ENCODE results near the gene RPH3AL.

Gene RPH3AL

GRCh38 chr17:194828-195602 lies 157.6 kb downstream of the RPH3AL start:
- no peak for FAIRE-seq

DNA sequence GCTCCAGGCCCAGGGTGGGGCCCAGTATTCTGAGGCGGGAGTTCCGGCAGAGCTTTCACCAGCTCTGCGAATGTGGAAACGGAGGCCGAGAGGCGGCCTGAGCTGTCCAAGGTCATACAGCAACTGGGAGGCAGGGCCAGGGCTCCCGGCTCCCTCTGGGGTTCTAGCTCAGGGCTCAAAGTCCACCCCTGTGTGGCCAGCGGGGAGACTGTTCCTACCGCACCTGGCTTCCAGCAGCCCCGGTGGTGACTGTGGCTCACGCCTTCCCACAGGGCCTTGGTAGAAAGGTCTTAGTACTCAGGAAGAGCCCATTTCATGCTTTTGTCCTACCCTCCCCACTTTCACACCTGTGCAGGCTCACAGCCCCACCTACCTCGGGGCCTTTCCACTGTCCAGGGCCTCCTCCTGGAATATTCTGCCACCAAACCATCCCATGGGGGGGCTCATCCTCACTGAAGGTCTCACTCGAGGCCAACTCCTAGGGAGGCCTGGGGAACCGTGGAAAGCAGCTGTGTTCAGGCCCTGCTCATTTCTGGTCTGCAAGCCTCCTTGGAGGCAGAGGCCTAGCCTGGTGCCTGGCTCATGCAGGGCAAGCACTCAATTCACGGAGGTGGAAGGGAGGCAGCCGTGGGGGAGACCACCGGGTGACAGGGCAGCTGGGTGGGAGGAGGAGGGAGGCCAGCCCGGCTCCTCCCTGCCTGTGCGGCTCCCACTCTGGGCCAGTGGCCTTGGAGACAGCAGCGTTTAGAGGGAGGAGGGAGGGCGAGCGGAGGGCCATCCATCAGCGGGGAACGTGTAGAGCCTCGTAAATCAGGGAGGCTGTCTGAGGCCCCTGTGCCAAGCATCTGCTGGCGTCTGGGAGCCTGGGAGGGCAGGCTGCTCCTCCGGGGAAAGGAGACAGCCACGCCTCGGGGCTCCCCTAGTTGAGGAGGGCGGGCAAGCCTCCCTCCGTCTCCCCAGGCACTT lies 158.5 kb downstream of the RPH3AL start:
- no peak for FAIRE-seq

- no peak for FAIRE-seq
These were observed 159.2 kb downstream of the RPH3AL start for GRCh38 chr17:193426-193810.

GRCh38 chr17:192666-193425 lies 159.8 kb downstream of the RPH3AL start:
- no peak for FAIRE-seq

DNA sequence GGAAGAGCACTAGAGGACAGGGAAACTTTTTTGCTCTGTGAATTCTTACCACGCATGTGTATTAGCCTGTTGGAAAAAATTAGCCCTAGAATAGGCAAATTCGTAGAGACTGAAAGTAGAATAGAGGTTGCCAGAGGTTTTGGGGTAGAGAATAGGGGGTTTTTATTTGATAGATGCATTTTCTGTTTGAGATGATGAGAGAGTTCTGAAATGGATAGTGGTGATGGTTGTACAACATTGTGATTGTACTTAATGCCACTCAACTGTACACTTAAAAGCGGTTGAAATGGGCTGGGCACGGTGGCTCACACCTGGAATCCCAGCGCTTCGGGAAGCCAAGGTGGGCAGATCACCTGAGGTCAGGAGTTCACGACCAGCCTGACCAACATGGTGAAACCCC lies 163.2 kb downstream of the RPH3AL start:
- FAIRE-seq = no peak

GRCh38 chr17:187130-187529 lies 165.5 kb downstream of the RPH3AL start:
- FAIRE-seq = no peak

DNA sequence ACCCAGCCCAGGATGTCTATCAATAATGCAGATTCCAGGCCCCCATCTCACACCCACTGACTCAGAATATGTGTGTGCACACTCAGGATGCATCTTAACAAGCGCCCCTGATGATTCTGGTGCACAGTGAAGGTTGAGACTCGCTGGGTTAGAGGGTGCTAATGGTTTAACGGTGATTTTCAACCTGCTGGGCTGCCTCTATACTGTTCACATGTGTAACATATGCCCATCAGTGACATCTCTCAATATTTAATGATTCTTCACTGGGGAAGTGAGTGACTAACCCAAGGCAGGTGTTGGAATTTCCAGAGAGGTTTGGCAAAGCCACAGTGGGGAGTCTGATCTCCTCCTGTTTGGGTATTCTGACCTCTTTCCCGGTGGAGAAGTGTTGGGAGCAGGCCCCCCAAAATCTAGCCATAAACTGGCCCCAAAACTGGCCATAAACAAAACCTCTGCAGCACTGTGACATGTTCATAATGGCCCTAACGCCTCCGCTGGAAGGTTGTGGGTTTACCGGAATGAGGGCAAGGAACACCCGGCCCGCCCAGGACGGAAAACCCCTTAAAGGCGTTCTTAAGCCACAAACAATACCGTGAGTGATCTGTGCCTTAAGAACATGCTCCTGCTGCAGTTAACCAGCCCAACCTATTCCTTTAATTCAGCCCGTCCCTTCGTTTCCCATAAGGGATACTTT lies 167.0 kb downstream of the RPH3AL start:
- no peak for FAIRE-seq

DNA sequence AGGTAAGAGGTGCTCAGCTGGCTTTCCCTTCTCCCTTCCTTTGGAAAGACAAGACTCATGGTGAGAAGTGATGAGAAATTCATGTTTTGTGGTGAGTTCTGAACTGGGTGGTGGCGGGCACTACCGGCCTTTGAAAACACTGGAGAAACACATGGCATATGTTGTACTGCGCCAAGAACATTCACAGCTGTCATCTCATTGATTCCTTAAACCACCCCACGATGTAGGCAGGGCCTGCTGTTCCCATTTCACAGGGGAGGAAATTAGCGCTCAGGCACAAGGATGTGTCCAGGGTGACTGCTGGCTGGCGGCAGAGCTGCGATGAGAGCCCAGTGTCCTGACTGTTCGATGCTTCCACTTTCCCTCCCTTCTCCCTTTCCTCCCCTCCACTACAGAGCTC lies 169.6 kb downstream of the RPH3AL start:
- no peak for FAIRE-seq

DNA sequence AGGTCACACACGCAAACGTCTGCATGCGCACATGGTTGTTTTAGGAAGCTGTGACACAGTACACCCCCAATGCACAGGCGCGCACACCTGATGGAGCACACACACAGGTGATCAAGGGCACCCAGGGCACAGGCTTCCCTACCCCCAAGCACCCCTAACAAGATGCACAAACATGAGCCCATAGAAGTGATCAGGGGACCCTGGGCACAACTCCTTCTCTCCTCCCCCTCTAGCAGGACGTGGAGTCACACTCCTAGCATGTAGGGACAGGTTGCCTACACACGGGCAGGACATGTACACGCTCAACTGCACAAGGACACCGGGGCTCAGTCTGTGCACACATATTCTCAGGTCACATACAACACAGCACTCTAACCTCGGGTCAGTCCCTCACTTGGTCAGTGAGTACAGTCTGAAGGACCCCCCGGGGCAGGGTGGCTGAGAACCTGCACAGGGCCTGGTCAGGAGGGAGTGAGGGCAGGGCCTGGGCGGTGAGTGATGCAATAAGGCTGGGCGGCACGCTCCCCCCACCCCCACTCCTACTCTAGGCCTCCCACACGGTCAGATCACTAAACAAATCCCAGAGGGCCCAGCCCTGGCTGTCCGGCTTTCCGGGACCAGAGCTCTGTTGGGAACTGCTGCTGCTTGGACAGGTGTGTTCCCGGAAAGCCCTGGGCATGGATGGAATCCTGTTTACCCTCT lies 170.4 kb downstream of the RPH3AL start:
- no peak for FAIRE-seq

DNA sequence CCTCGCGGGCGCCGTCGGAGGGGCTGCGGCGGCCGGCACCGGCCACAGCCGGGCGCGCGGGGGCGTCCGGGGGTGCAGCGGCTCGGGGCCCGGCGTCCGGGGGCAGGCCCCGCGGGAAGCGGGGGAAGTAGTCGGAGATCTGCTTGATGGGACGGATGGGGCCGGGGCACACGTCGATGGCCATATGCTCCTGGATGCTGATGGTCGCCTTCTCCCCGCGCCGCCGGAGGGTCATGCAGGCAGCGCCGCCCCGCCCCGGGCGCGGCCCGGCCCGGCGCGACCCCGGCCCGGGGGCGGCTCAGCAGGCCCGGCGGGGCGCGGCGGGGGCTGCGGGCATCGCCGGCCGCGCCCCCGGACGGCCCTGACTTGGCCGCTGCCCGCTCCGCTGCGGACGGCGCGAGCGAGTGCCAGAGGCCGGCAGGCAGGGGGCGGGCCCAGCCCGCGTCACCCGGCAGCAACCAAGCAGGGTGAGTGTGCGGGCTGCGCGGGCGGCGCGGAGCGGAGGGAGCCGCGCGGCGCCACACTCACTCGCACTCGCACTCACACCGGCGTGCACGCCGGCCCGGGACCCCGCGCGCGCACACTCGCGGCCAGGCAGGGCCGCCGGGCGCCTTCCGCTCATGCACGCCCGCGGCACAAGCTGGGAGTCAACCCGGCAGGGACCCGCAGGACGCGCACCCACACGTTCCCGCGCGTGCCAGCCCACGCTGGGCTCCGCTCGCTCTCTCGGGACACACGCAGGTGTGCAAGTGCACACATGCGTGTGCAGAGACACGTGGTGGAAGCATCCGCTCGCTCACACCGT lies 171.2 kb downstream of the RPH3AL start, which contains the start of gene DOC2B:
Gene DOC2B, minus strand, starts transcription at position 406 of the 805 bp plus-strand sequence. Its CDS starts 171 bp downstream, at position 235.
- no peak for FAIRE-seq

- no peak for FAIRE-seq
These were observed 172.0 kb downstream of the RPH3AL start for GRCh38 chr17:180381-181244.

- no peak for FAIRE-seq
These were observed 172.7 kb downstream of the RPH3AL start for GRCh38 chr17:179781-180380.

- FAIRE-seq = no peak
These were observed 173.6 kb downstream of the RPH3AL start for GRCh38 chr17:179066-179432.

DNA sequence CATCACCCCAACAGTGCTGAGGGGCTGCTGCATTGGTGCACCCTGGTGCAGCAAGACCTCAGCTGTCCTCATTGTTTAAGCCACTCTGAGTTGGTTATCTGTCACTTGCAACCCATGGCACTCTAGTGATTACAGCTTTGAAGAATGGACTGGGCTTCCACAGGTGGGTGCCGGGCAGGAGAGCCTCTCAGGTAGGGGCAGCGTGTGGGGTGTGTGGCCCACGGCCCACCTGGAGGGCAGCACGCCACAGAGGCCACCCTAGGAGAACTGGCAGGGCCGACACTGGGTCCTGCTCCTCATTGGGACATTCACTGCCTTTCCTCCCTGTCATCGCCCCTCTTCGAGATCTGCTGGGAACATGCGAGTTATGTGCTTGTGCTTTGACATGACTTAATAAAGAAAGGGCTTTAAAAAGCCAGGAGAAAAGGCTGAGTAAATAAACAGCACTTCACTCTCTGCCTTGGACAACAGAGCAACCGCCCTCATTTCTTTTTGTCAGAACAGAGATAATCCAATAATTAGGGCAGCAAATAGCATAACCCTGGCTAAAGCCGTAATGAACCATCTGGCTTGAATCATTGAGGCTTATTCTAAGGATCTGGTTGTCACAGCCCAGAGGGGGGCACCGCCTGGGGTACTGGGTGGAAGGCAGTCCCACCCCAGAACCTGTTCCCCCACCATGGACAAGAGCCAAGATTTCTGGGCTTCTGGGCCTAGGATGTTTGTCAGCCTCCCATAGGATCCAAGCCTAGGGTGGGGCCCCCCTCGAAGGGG lies 174.1 kb downstream of the RPH3AL start:
- FAIRE-seq = no peak

- FAIRE-seq = no peak
These were observed 174.8 kb downstream of the RPH3AL start for GRCh38 chr17:177762-178161.

- FAIRE-seq = no peak
These were observed 175.5 kb downstream of the RPH3AL start for GRCh38 chr17:177155-177554.

DNA sequence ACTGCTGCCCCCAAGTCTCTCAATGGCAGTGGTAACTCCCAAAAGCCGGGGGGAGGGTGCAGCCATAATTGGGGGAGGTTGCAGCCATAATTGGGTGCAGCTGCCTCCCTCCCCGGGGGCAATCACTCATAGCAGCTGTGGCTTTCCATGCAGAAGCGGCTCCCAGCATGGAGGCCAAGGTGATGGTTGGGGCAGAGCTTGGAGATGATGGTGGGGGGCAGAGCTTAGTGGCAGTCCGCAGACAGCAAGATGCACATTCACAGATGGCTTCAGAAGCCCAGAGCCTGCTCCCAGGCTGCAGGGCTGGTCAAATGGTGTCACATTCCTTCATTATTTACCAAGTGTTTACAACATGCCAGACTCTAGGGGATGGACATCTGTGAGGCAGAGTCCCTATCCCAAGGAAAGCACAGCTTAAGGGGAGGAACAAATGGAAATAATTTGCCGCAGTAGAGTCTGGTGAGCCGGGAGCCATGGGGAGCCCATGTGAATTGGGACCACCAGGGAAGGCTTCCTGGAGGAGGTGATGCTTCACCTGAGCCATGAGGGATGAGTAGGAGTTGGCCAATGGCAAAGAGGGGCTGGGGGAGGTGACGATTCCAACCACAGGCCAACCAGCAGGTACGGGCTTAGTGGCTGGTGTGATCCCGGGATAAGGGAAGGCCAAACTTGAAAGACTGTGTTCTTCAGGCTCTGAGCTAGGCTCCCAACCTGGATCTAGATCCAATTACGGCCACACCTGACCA lies 179.3 kb downstream of the RPH3AL start:
- FAIRE-seq = no peak

DNA sequence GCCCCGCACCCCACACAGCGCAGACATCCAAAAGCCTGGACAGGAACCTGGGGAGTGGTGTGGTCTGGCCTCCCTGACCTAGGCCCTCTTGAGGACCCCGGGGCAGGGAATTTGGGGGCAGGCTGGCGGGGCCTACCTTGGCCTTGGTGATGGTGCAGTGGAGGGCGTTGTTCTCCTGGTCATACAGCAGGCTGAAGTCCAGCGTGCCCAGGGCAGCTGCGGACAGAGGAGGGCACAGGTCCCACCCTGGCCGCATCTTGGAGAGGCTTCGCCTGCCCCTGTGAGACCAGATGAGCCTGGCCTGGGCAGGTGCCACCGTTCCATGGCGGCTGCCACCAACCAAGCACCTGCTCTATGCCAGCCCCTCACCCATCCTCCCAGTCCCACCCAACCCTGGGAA lies 180.2 kb downstream of the RPH3AL start:
- FAIRE-seq = no peak

Data from colon (tissue), 2 donors.